GM21360 (cell line): ENCODE measurements around the gene UST.
"Not testable (repeated sequence)": the region's sequence is repeated elsewhere in the genome, so short reads cannot be mapped to it uniquely, and the experiment has no call there.

Experiments
- ATAC-seq: cut with Tn5 transposase; IDR thresholded peaks from one replicate; pipeline ENCODE4 v1.9.1; 2021; ENCODE audit warnings: mild to moderate bottlenecking, moderate library complexity; ENCODE audit not compliant: unreplicated experiment

UST gene

DNA sequence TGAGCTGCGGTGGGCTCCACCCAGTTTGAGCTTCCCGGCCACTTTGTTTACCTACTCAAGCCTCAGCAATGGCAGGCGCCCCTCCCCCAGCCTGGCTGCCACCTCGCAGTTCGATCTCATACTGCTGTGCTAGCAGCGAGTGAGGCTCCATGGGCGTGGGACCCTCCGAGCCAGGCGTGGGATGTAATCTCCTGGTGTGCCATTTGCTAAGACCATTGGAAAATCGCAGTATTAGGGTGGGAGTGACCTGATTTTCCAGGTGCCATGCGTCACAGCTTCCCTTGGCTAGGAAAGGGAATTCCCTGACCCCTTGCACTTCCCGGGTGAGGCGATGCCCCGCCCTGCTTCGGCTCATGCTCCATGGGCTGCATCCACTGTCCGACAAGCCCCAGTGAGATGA is 117.3 kb downstream of the UST start:
- ATAC-seq = not testable (repeated sequence)

DNA sequence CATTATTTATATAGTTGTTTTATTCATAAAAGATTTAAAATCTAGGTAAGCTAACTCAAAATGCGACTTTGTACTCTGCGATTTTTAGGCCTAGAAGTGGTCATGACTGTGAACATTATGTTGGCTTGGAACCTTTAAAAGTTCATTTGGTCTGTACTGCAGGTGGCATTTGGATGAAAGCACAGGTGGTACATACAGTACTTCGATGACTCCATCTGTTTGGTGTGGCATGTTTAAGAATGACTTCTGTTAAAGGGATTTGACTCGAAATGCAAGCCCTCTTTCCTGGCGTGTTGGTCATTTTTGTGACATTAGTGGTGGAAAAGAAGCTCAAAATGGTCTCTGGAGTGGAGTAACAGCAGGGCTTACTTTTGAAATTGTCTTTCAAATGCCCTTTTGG is 118.1 kb downstream of the UST start:
- ATAC-seq = no peak

DNA sequence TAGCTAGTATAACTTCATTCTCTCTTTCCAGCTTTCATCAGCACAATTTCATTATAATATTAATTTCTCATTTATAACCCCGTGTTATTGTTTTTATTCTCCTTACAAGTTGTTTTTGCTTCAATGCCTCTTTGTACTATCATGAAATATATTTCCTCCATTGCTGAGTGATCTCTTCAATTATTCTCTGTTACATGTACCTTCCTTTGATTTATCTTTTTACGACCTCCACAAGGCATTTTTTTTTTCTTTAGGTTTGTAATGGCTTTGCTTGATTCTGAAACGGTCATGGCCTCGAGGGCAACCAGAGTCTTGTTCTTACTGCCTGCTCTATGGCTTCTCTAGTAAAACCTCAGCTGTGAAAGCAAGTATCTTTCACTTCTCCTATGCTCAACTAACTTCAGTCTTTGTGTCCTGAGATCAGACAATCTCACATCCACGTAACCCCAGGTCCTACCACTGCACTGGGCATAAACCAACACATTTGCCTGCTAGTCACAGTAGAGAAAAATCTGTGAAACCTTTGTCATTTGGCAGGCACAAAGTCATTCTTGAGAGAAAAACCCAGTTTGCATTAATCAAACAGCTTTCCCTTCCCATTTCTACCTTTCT is 119.9 kb downstream of the UST start:
- ATAC-seq = peak; percentile 96

DNA sequence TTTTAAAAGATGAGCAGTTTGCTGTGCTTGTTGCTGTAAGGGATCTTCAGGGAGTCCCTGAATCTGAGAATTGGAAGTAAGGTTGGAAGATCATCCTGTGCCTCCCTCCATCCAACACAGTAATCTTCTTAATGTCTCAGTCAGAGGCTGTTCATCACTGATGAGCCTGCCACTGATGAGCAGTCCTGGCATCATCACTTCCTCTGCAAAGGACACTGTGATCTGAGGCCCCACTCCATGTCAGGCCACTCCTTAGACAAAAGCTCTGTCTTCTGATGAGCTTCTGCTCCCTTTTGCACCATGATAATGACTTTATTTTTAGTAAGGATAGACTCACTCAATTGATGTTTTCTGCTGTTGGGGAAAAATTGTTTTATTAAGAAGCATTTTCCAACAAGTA is 121.0 kb downstream of the UST start:
- no peak for ATAC-seq

DNA sequence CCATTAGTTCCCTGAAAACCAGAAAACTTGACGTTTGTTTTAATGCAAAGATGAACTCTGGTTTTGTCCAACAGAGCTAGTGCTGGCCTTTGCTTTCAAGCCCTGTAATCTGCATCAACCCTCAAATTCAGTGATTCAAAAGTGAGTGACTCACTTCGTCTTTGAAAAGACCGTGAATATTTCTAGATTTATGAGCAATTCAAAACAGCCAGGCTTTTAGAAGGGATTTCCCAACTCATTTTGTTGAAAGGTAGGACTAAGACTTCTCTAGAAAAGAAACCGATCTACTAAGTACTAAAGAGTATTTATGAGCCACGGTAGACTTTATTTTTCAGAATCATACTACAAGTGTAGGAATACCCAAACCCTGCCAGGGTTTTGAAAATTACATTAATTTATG is 121.5 kb downstream of the UST start:
- no peak for ATAC-seq

DNA sequence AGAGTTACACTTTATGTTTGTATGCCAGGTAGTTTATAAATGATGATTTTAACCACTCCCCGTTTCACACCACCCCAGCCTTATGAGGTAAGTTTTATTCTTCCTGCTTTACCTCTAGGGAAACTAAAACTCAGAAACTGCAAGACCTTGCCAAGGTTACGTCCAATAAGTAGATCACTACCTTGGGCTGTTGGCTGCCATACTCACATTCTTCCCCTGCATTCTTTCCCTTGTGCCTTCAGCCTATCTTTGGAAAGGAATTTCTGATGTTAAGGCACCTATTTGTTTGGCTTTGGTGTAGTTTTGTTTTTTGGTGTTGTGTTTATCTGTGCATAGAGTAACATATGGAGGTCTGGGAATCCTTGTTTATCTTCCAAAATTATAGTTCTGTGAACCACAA is 122.1 kb downstream of the UST start:
- no peak for ATAC-seq

DNA sequence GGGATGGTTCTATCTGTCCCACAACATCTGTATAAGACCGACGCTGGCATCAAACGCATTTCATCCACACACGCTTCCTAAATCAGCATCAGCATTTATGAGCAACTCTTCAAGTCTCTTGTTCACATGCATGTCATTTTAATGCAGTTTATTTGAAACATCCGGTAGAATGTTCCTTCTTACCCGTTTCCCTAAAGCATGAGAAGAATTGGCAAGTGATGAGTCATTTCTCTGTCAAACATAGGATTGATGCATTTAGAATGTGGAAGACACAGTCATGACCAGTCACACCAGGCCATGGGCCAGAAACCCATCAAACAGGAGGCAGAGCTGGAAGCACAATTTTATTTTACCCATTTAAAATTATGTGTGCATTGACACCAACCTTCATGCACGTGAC is 122.8 kb downstream of the UST start:
- no peak for ATAC-seq

DNA sequence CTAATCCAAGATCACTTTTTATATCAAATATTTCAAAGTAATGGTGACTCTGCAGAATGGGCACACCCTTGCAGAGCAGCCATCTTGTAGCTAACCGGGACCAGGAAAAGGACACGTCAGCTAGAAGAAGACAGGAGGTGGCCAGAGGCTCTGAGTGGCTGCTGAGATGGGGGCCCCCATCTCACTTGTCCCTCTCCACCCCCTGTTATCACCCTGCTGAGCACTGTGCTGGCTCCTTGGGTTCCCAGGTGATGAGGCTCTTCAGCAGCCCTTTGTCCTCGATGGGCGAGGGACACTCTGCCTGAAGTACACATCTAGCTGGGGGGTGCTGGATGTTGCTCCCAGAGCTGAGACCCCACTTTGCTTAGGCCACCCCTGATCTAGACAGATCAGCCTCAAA is 126.3 kb downstream of the UST start:
- ATAC-seq = no peak

DNA sequence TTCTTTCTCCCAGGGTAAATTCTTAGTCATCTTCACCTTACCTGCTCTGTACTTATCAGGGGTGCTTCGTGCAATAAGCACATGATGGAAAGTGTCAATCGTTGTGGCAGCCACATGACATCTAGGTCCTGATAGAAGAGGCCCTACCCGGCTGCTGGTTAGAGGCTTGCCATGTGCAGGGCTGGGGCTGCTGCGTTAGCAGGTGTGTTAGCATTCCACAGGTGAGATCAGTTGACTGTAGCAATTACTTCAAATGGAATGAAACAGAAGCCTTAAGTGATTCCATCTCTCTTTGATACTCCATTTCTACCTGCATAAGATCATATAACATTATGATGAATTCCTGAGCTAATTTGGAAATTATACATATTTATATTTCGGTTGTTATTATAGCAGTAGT is 127.0 kb downstream of the UST start:
- no peak for ATAC-seq

DNA sequence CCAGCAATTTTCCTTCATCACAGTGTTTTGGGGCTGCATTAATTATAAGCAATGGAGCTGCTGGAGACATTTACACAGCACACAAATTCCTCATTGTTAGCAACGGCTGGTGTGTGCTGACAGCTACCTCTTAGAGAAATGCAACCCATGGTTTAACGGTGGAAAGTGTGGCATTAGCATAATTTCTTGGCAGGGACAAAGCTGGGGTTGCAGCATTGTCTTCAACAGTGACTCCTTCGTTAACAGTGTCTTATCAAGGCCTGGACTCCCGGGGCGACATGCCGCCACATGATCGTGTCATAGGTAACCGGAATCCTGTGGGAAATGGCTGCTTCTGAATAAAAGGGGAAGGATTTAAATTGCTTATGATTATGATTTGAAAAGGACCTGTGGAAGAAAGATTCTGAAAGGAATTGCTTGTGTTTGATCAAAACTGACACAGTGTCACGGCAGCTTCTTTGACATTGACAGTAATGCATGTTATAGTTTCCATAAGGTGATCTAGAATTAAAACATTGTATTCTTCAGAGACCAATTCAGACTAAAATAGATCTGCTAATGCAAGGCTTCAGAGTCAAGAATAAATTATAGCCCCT is 128.0 kb downstream of the UST start:
- ATAC-seq = no peak

DNA sequence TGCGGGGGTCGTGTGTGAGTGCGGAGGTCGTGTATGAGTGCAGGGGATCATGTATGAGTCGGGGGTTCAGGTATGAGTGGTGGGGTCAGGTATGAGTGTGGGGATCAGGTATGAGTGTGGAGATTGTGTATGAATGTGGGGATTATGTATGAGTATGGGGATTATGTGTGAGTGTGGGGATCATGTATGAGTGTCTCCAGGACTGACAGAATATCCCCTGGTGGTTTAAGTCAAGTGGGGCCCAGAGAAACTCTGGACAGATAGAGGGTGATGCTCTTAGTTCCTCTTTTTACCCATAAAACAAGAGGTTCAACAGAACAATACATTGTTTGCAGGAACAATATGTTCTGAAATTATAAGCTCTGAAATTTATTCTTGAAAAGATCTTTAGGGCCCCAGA is 131.9 kb downstream of the UST start:
- no peak for ATAC-seq

DNA sequence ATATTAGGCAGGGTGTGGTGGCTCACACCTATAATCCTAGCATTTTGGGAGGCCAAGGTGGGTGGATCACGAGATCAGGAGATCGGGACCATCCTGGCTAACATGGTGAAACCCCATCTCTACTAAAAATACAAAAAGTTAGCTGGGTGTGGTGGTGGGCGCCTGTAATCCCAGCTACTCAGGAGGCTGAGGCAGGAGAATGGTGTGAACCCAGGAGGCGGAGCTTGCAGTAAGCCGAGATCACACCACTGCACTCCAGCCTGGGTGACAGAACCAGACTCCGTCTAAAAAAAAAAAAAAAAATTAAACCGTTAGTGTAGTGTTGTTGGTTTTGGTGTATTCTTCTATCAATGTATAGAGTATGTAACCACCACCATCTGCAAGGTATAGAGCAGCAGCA is 133.9 kb downstream of the UST start:
- ATAC-seq = not testable (repeated sequence)

DNA sequence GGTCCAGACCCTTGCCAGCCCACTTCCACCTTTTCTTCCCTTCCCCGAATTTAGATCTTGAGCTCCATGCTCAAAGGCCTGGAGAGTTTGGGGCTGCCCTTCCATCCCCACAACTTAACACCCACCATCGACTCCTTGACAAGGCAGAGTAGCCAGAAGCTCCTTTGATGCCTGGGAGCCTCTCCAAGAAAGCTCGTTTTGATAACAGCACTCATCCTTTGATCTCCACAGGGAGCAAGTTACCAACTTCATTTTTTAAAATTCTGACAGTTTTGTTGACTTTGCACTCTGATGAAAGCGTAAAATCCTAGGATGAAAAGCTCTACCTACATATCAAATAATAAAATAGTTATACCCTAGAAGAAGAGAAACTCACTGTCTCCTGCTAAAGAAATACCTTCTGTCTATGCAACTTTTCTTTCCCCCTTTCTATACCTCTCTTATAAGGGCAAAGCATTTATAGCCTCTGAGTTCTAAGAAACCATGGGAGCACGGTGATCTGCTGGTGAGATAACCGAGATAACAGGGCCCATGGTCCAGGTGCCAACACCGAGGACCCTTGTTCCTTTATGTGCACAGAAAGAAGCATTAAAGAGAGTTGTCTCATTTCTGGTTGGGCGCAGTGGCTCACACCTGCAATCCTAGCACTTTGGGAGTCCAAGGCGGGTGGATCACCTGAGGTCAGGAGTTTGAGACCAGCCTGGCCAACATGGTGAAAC is 134.9 kb downstream of the UST start:
- ATAC-seq = no peak

DNA sequence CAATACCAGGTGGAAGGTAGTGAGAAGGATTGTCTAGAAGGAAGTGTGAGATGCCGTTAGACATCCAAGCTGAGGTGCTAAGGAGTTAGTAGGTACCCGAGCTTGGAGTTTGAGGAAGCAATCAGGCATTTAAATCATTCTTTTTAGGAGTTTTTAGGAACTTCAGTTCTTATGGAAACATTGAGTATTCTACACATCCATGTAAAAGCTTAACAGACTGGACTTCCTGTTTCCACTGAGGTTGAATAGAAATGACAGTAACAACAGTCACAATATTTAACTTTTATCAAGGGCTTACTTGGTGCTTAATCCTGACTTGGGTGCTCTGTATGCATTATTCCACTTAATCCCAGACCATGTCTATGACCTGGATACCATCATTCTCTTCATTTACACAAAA is 136.4 kb downstream of the UST start:
- ATAC-seq = no peak

DNA sequence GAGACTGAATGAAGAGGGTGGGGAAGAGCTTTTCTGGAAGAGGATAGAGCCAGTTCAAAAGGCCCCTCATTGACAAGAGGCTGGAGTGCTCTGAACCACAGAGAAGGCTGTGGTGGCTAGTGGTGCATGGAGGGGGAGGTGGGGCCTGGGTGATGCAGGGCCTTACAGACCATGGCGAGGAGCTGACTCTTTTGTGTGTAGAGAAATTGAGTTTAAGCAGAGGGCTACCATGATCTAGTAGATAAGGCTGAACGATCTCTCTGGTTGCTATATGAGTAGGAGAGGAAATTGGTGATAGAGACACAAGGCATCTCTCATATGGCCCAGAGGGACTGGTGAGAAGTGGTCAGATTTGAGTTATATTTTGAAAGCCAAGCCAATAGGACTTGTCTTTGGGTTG is 137.6 kb downstream of the UST start:
- peak; percentile 92 for ATAC-seq

DNA sequence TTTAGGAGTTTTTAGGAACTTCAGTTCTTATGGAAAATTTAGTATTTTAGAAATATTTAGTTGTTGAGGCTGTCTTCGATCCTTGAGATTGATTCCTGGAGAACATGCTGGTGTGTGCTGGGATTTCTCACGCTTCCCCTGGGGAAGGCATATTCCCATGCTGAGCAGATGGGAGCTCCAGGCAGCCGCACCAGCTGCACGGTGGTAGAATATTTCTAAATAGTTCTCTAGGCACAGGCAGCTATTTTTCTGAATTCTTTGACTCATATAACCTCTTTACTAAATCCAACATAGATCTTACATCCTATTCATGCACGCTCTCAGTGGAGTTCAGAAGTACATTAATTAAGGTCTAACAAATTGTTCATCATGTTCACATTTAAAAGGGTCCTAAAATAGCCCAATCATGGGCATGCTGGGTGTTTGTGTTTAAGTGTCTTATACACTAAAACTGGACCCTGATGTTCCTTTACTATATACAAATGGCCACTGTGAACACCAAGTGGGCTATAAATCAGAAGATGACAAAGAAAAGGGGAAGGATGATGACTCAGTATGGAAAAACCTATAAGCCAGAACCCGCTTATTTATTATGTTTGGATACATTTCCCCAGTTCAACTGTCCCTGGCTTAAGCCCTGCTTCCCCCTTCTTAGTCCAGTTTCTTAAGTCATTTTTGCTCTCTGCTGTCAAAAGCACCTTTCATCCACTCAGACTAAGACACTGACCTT is 138.5 kb downstream of the UST start:
- ATAC-seq = no peak

DNA sequence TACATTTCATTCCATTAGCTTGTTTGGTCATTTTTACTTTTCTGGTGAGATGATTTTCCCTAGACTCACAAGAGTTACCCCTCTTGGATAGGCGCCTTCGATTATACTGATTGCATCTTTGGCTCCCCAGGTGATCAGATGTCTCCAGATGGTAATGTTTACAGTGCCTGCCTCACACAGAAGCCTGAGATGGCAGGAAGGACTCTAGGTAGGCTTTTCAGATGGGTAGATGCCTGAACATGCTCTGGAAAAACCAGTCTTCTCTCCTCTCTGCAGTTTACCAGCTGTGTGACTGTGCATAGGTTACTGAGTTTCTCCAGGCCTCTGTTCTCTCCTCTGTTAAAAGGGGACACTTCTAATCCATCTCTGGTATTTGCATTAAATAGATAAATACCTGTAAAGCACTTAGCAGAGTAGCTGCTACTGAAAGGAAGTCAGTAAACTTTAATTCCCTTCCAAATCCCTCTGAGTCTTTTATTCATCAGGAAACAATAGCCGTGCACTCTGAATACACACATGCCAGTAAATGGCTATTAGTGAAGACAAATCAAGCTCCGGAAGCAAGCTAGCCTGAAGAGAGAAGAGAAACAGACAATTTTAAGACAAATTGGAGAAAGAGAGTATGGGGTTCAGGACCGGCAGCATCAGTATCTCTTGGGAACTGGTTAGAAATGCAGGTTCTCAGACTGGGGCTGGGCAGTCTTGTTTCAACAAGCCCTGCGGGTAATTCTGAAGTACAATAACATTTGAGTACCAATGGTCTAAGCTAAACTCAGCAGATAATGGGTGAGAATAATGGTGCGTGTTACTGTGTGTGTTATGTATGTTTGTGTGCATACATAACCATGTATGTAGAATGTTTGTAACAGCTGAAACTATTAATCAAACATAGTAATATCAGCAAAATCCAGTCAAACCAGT is 139.4 kb downstream of the UST start:
- ATAC-seq = no peak

DNA sequence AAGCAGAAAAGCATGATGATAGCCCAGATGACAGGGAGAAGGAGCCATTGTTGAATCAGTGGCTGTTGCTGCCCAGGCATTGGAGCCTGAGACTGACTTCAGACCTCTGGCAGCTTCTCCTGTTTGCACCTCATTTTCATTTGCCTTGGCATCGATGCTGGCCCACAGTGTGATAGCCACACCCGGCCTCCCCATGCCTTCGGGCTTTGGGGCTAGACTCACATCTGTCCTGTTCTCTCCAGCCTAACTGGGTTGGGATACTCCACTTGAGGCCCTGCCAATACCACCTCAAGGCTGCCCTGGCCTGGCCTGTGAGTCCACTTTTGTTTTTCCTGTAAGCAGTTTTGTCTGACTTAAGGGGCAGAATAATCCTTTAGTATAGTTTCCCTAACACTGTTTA is 140.4 kb downstream of the UST start:
- ATAC-seq = no peak

DNA sequence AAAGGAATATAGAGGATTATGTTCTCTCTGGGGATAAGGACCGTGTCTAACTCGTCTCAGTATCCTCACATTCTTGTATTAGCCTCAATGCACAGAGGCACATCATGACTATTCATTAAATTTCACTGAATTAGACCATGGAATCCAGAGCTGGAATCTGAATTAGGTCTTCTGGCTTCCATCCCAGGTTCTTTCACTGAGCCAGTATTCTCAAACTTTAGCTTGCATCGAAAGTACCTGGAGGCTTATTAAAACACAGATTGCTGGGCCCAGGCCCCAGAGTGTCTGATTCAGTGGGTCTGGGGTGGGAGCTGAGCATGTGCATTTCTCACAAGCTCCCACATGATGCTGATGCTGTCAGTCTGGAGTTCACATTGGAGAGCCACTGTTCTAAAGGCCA is 142.0 kb downstream of the UST start:
- no peak for ATAC-seq

DNA sequence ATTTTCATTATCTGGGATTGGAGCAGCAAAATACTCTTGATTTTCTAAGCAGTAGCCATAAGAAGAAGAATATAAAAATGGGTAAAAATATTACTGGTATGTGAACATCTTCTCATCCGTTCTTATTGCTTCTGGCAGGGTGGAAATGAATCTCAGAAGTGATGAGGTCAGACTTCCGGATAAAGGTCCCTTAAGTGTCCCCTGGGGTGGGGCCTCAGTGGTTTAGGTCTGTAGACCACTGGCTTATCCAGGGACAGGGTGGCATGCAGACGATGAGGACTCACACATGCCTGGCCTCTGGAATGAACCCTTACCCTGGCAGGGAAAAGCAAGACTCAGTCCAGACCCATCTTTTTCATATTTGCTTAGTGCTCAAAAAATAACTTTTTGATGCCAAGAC is 143.3 kb downstream of the UST start:
- ATAC-seq = no peak
